ENCODE results near the gene MAP3K19.

MAP3K19 gene

DNA sequence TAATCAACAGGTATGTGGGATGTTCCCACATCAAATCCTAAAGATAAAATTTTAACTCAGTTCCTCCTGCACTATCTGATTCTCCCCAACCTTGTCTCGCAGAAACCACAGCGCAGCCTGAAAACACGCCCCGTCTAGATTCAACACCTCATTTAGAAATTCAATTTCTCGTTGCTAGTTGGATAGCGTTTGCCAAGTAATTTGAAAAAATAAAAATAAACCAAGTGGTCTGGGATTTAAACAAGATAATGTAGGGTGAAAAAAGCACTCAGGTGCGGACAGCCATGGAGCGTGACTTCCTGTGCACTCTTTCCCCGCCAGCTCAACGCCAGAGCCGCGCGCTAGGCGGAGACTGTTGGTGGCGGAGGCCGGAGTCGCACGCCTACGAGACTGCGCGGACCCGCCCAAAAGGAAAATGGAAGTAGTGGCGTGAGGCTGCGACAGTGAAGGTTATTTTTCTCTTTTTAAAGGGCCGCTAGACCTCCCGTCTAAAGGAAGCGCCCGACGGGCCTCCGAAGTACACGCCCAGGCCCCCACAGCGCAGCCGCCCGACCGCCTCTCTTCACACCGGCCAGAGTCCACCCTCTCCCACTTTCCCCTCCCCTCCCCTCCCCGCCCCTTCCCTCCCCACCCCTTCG lies 129.2 kb downstream of the MAP3K19 start:
- CTCF ChIA-PET = no interaction called here
- POLR2A ChIA-PET = interaction anchor here (0.6 to 1.5 kb wide), 6 partner anchors 10 to 613 kb away, joined by 3 to 4 read pairs (median 3); partner anchors contain the start of genes R3HDM1 and ZRANB3
- TF ChIP-seq YY2 (tag by site-specific recombination; IDR thresholded peaks at IDR 0.05) (no peak), OVOL3 (tag by site-specific recombination; IDR thresholded peaks at IDR 0.05) (no peak), GLIS1 (tag by site-specific recombination; IDR thresholded peaks at IDR 0.05) (no peak), ZNF791 (tag by site-specific recombination; IDR thresholded peaks at IDR 0.05) (no peak), TCF7L2 (IDR thresholded peaks at IDR 0.05; ENCODE audit: borderline replicate concordance, low read depth, low read length) (no peak), ZNF146 (tag by site-specific recombination; IDR thresholded peaks at IDR 0.05) (no peak), ZNF10 (tag by site-specific recombination; IDR thresholded peaks at IDR 0.05) (no peak), ZNF558 (tag by site-specific recombination; IDR thresholded peaks at IDR 0.05) (no peak), ZNF223 (tag by site-specific recombination; IDR thresholded peaks at IDR 0.05) (no peak), ZNF16 (tag by site-specific recombination; IDR thresholded peaks at IDR 0.05; ENCODE audit: low read depth) (no peak), ZNF221 (tag by site-specific recombination; IDR thresholded peaks at IDR 0.05; ENCODE audit: borderline replicate concordance) (no peak), GLI2 (tag by site-specific recombination; IDR thresholded peaks at IDR 0.05; ENCODE audit: borderline replicate concordance, low read depth) (no peak), ZNF175 (tag by site-specific recombination; IDR thresholded peaks at IDR 0.05) (no peak)
- TF ChIP-seq, protein P1, sequence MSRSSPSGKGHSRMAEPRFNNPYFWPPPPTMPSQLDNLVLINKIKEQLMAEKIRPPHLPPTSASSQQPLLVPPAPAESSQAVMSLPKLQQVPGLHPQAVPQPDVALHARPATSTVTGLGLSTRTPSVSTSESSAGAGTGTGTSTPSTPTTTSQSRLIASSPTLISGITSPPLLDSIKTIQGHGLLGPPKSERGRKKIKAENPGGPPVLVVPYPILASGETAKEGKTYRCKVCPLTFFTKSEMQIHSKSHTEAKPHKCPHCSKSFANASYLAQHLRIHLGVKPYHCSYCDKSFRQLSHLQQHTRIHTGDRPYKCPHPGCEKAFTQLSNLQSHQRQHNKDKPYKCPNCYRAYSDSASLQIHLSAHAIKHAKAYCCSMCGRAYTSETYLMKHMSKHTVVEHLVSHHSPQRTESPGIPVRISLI (tag by site-specific recombination; IDR thresholded peaks at IDR 0.05) = no peak
- TF ChIP-seq, protein P2, sequence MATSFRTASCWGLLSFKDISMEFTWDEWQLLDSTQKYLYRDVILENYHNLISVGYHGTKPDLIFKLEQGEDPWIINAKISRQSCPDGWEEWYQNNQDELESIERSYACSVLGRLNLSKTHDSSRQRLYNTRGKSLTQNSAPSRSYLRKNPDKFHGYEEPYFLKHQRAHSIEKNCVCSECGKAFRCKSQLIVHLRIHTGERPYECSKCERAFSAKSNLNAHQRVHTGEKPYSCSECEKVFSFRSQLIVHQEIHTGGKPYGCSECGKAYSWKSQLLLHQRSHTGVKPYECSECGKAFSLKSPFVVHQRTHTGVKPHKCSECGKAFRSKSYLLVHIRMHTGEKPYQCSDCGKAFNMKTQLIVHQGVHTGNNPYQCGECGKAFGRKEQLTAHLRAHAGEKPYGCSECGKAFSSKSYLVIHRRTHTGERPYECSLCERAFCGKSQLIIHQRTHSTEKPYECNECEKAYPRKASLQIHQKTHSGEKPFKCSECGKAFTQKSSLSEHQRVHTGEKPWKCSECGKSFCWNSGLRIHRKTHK (tag by site-specific recombination; IDR thresholded peaks at IDR 0.05) = no peak
- TF ChIP-seq, protein P3, sequence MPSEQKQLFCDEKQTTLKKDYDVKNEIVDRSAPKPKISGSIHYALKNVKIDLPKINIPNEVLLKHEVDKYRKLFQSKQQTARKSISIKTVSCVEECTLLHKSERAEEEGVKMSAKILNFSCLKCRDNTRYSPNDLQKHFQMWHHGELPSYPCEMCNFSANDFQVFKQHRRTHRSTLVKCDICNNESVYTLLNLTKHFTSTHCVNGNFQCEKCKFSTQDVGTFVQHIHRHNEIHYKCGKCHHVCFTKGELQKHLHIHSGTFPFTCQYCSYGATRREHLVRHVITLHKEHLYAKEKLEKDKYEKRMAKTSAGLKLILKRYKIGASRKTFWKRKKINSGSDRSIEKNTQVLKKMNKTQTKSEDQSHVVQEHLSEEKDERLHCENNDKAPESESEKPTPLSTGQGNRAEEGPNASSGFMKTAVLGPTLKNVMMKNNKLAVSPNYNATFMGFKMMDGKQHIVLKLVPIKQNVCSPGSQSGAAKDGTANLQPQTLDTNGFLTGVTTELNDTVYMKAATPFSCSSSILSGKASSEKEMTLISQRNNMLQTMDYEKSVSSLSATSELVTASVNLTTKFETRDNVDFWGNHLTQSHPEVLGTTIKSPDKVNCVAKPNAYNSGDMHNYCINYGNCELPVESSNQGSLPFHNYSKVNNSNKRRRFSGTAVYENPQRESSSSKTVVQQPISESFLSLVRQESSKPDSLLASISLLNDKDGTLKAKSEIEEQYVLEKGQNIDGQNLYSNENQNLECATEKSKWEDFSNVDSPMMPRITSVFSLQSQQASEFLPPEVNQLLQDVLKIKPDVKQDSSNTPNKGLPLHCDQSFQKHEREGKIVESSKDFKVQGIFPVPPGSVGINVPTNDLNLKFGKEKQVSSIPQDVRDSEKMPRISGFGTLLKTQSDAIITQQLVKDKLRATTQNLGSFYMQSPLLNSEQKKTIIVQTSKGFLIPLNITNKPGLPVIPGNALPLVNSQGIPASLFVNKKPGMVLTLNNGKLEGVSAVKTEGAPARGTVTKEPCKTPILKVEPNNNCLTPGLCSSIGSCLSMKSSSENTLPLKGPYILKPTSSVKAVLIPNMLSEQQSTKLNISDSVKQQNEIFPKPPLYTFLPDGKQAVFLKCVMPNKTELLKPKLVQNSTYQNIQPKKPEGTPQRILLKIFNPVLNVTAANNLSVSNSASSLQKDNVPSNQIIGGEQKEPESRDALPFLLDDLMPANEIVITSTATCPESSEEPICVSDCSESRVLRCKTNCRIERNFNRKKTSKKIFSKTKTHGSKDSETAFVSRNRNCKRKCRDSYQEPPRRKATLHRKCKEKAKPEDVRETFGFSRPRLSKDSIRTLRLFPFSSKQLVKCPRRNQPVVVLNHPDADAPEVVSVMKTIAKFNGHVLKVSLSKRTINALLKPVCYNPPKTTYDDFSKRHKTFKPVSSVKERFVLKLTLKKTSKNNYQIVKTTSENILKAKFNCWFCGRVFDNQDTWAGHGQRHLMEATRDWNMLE (tag by site-specific recombination; conservative IDR thresholded peaks at IDR 0.05; ENCODE audit: low read depth) = no peak
- TF ChIP-seq, protein P4, sequence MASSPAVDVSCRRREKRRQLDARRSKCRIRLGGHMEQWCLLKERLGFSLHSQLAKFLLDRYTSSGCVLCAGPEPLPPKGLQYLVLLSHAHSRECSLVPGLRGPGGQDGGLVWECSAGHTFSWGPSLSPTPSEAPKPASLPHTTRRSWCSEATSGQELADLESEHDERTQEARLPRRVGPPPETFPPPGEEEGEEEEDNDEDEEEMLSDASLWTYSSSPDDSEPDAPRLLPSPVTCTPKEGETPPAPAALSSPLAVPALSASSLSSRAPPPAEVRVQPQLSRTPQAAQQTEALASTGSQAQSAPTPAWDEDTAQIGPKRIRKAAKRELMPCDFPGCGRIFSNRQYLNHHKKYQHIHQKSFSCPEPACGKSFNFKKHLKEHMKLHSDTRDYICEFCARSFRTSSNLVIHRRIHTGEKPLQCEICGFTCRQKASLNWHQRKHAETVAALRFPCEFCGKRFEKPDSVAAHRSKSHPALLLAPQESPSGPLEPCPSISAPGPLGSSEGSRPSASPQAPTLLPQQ (tag by site-specific recombination; IDR thresholded peaks at IDR 0.05) = no peak
- TF ChIP-seq, protein P5, sequence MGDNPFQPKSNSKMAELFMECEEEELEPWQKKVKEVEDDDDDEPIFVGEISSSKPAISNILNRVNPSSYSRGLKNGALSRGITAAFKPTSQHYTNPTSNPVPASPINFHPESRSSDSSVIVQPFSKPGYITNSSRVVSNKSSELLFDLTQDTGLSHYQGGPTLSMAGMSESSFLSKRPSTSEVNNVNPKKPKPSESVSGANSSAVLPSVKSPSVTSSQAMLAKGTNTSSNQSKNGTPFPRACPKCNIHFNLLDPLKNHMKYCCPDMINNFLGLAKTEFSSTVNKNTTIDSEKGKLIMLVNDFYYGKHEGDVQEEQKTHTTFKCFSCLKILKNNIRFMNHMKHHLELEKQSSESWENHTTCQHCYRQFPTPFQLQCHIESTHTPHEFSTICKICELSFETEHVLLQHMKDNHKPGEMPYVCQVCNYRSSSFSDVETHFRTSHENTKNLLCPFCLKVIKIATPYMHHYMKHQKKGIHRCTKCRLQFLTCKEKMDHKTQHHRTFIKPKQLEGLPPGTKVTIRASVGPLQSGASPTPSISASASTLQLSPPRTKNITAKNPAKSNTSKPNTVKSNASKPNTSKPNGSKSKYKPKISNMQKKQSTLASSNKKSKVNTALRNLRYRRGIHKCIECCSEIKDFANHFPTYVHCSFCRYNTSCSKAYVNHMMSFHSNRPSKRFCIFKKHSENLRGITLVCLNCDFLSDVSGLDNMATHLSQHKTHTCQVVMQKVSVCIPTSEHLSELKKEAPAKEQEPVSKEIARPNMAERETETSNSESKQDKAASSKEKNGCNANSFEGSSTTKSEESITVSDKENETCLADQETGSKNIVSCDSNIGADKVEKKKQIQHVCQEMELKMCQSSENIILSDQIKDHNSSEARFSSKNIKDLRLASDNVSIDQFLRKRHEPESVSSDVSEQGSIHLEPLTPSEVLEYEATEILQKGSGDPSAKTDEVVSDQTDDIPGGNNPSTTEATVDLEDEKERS (tag by site-specific recombination; IDR thresholded peaks at IDR 0.05) = no peak
- TF ChIP-seq, protein P6, sequence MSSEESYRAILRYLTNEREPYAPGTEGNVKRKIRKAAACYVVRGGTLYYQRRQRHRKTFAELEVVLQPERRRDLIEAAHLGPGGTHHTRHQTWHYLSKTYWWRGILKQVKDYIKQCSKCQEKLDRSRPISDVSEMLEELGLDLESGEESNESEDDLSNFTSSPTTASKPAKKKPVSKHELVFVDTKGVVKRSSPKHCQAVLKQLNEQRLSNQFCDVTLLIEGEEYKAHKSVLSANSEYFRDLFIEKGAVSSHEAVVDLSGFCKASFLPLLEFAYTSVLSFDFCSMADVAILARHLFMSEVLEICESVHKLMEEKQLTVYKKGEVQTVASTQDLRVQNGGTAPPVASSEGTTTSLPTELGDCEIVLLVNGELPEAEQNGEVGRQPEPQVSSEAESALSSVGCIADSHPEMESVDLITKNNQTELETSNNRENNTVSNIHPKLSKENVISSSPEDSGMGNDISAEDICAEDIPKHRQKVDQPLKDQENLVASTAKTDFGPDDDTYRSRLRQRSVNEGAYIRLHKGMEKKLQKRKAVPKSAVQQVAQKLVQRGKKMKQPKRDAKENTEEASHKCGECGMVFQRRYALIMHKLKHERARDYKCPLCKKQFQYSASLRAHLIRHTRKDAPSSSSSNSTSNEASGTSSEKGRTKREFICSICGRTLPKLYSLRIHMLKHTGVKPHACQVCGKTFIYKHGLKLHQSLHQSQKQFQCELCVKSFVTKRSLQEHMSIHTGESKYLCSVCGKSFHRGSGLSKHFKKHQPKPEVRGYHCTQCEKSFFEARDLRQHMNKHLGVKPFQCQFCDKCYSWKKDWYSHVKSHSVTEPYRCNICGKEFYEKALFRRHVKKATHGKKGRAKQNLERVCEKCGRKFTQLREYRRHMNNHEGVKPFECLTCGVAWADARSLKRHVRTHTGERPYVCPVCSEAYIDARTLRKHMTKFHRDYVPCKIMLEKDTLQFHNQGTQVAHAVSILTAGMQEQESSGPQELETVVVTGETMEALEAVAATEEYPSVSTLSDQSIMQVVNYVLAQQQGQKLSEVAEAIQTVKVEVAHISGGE (tag by site-specific recombination; conservative IDR thresholded peaks at IDR 0.05; ENCODE audit: low read depth) = peak; percentile 43
- TF ChIP-seq, protein P7, sequence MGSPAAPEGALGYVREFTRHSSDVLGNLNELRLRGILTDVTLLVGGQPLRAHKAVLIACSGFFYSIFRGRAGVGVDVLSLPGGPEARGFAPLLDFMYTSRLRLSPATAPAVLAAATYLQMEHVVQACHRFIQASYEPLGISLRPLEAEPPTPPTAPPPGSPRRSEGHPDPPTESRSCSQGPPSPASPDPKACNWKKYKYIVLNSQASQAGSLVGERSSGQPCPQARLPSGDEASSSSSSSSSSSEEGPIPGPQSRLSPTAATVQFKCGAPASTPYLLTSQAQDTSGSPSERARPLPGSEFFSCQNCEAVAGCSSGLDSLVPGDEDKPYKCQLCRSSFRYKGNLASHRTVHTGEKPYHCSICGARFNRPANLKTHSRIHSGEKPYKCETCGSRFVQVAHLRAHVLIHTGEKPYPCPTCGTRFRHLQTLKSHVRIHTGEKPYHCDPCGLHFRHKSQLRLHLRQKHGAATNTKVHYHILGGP (tag by site-specific recombination; IDR thresholded peaks at IDR 0.05) = no peak

More for the DNA sequence above, 129.2 kb downstream of the MAP3K19 start:
- Histone ChIP-seq H3K36me3 (ENCODE audit: control insufficient read depth in 2 of 2, insufficient read depth in 1 of 2, low read length in 2 of 2) (peaks cover 0 to 11% of the 10 kb centered on the region in 2 experiments; a peak in 1 of 3 replicates), H3K4me3 (ENCODE audit: low read depth, low read length) (peak overlapping the region; percentile 99), H3K9me3 (ENCODE audit: control insufficient read depth, insufficient read depth, low read depth, low read length) (no peaks in the 10 kb centered on the region), H3K27ac (ENCODE audit: extremely low read depth, low read depth, low read length) (peak overlapping the region; percentile 97), H3K4me1 (ENCODE audit: control insufficient read depth, insufficient read depth, low read length) (peaks cover 2% of the 10 kb centered on the region; the same call in 1 of the 2 replicates)

All from HEK293 (cell line).